NCI-H1092 treated with DMSO at 0.1 percent for 48 hours (cell line): ENCODE measurements around the gene MTARC1.

Experiments
- DNase-seq: peaks from one replicate; lab custom pipeline; 2025; lab: John Stamatoyannopoulos, UW

MTARC1 gene

DNA sequence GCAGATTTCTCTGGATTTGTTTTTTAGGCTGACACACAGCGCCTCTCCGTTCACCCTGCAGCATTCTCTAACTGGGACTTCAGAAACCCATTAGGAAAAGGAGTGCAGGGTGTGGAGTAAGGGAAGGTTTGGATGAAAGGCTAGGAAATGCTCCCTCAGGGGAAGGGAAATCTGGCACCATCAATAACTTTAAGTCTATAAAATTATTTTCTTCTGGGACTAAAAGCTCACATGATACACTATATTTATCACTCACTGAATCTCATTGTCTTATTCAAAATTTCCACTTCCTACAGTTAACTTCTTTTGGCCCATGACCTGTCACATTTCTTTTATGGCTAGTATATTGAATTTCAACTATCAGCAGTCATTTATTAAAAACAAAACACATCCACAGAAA, 46.7 kb downstream of the MTARC1 start:
- DNase-seq = no peak

DNA sequence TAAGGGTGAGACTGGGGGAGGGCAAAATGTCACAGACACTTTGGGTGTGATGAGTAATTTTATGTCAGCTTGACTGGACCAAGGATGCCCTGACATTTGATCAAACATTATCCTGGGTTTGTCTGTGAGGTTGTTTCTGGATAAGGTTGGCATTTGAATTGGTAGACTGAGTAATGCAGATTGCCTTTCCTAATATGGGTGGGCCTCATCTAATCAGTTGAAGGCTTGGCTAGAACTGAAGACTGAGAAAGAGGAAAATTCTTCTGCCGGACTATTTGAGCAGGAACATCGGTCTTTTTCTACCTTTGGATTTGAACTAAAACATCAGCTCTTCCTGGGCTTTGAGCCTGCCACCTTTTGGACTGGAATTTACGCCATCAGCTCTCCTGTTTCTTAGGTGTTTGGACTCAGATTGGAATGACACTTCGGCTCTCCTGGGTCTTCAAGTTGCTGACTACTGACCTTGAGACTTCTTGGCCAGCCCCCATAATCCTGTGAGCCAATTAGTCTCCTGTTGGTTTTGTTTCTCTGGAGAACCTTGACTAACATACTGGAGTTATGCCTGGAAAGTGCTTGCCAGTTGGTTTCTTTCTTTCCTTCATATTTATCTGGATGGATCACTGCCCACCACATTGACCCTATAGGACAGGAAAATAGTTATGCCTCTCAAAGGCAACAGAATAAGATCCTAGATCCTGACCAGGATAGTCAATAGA, 47.6 kb downstream of the MTARC1 start:
- DNase-seq = no peak
